SK-N-SH (cell line): ENCODE measurements around the gene AGAP9. TPM values are rescaled to one million over a fixed set of nuclear protein-coding genes. Genes with fewer than 3 reads are reported as not detected.
"Not testable (repeated sequence)": the region's sequence is repeated elsewhere in the genome, so short reads cannot be mapped to it uniquely, and the experiment has no call there.

ENCODE experiments used
- CTCF ChIA-PET: fragments of 300-600, 350-600 bp; formaldehyde crosslinking; extraction: SDS; loops from one replicate; lab custom pipeline; 2021; lab: Yijun Ruan, JAX
- POLR2A ChIA-PET: fragments of 350-600 bp; sonication (Branson Sonifier 250); formaldehyde crosslinking; extraction: SDS; loops from one replicate; lab custom pipeline; 2020; ENCODE audit warnings: antibody characterized with exemption, inconsistent platforms; lab: Yijun Ruan, JAX
- DNase-seq: peaks from one replicate; pipeline ENCODE4 v3.0.0; 2012
- H2AFZ ChIP-seq: fragments of 200-600 bp; sonication (generic); 2 replicates; pipeline ENCODE4 v1.8.1; 2016; ENCODE audit warnings: antibody characterized with exemption, mild to moderate bottlenecking, low read depth
- H3F3A ChIP-seq: fragments of 200-600 bp; sonication (generic); replicated peaks from 2 replicates; pipeline ENCODE3; 2016; ENCODE audit warnings: antibody characterized with exemption, mild to moderate bottlenecking; ENCODE audit not compliant: insufficient read depth
- H3K27ac ChIP-seq, 2 experiments: fragments of 200-500 bp in 1 of 2; fragments of 200-600 bp in 1 of 2; sonication (Bioruptor generic) in 1 of 2; sonication (generic), shearing (Covaris generic) in 1 of 2; 2 replicates each; pipeline versions ENCODE4 v1.5.1 to v1.6.1; 2014 to 2016; ENCODE audit warnings: low read depth in 2 of 2, inconsistent platforms in 1 of 2, low read length in 1 of 2, mild to moderate bottlenecking in 1 of 2, mixed read lengths in 1 of 2
- H3K27me3 ChIP-seq: fragments of 200-600 bp; sonication (generic), shearing (Covaris generic); 2 replicates; pipeline ENCODE4 v1.6.1; 2016; ENCODE audit warnings: mixed run types; ENCODE audit not compliant: insufficient read depth
- H3K36me3 ChIP-seq, 2 experiments: fragments of 200-500 bp in 1 of 2; fragments of 200-600 bp in 1 of 2; sonication (Bioruptor generic) in 1 of 2; sonication (generic) in 1 of 2; replicated peaks in 1 of 2; 2 replicates each; pipeline versions ENCODE3 to v1.5.1; 2014 to 2016; ENCODE audit warnings: low read length in 1 of 2, mild to moderate bottlenecking in 1 of 2; ENCODE audit not compliant: insufficient read depth in 2 of 2, control insufficient read depth in 1 of 2
- H3K4me1 ChIP-seq, 2 experiments: fragments of 200-500 bp in 1 of 2; fragments of 200-600 bp in 1 of 2; sonication (Bioruptor generic) in 1 of 2; sonication (generic), shearing (Covaris generic) in 1 of 2; 2 replicates each; pipeline versions ENCODE4 v1.5.1 to v1.6.1; 2014 to 2016; ENCODE audit warnings: low read depth in 1 of 2, low read length in 1 of 2, mixed run types in 1 of 2; ENCODE audit not compliant: insufficient read depth in 2 of 2, control insufficient read depth in 1 of 2
- H3K4me2 ChIP-seq: fragments of 200-600 bp; sonication (generic), shearing (Covaris generic); 2 replicates; pipeline ENCODE4 v1.6.1; 2017; ENCODE audit warnings: mixed run types
- H3K4me3 ChIP-seq, 2 experiments: fragments of 200-500 bp in 1 of 2; fragments of 200-600 bp in 1 of 2; sonication (Bioruptor generic) in 1 of 2; sonication (generic), shearing (Covaris generic) in 1 of 2; 2 replicates each; pipeline versions ENCODE4 v1.5.1 to v1.8.1; 2014 to 2016; ENCODE audit warnings: low read depth in 2 of 2, inconsistent platforms in 1 of 2, low read length in 1 of 2, mild to moderate bottlenecking in 1 of 2, mixed read lengths in 1 of 2, moderate library complexity in 1 of 2
- H3K79me2 ChIP-seq: fragments of 200-600 bp; sonication (generic); 2 replicates; pipeline ENCODE4 v1.8.1; 2017; ENCODE audit warnings: mild to moderate bottlenecking; ENCODE audit not compliant: insufficient read depth
- H3K9ac ChIP-seq: fragments of 200-600 bp; sonication (generic); 2 replicates; pipeline ENCODE4 v1.6.1; 2017; ENCODE audit warnings: mixed run types
- H3K9me2 ChIP-seq: fragments of 200-600 bp; sonication (generic); 2 replicates; pipeline ENCODE4 v1.6.1; 2017; ENCODE audit warnings: mixed run types
- H3K9me3 ChIP-seq: fragments of 200-600 bp; sonication (generic); 2 replicates; pipeline ENCODE4 v1.6.1; 2017; ENCODE audit warnings: mixed run types, mild to moderate bottlenecking, moderate library complexity
- H4K20me1 ChIP-seq: fragments of 200-600 bp; sonication (generic); 2 replicates; pipeline ENCODE4 v1.6.1; 2017; ENCODE audit warnings: mild to moderate bottlenecking, mixed run types; ENCODE audit not compliant: insufficient read depth
- WGBS: methylation state at CpG from one replicate; pipeline ENCODE4 v1.1.6; 2017; ENCODE audit warnings: low lambda C conversion rate; 5-methylcytosine and 5-hydroxymethylcytosine counted together
- polyA plus RNA-seq, 3 experiments: library from polyadenylated mRNA; depleted of rRNA; stranded (reverse); fragments of >200 nt; gene quantifications; 2 replicates each; pipeline ENCODE4 v1.2.3, GENCODE V29; 2012

The AGAP9 gene
- polyA plus RNA-seq, 1 of the 3 experiments (the other 2 are of a cell fraction) = 9.1 TPM

DNA sequence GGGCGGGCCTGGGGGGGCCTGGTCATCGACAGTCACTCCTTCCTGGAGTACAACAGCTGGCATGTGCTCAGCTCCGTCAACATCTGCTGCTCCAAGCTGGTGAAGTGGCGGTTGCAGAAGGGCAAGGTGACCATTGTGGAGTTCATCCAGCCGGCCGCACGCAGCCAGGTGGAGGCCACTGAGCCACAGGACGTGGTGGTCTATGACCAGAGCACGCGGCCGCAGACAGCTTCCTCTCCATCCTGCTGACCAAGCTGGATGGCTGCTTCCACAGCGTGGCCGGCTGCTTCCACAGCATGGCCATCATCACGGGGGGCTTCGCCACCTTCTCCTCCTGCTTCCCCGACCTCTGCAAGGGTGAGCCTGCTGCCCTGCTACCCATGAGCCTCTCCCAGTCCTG, 40.9 kb upstream of the AGAP9 start:
- CTCF ChIA-PET, H3K27ac ChIP-seq, H3K4me3 ChIP-seq, H3K79me2 ChIP-seq, H3K4me1 ChIP-seq, H3F3A ChIP-seq, H3K9me3 ChIP-seq, DNase-seq, H3K27me3 ChIP-seq, H3K36me3 ChIP-seq, POLR2A ChIA-PET, H4K20me1 ChIP-seq, H3K9me2 ChIP-seq, H2AFZ ChIP-seq, H3K4me2 ChIP-seq, H3K9ac ChIP-seq: not testable (repeated sequence)
- WGBS = no CpG with 5 or more reads among the region's 16 CpGs

DNA sequence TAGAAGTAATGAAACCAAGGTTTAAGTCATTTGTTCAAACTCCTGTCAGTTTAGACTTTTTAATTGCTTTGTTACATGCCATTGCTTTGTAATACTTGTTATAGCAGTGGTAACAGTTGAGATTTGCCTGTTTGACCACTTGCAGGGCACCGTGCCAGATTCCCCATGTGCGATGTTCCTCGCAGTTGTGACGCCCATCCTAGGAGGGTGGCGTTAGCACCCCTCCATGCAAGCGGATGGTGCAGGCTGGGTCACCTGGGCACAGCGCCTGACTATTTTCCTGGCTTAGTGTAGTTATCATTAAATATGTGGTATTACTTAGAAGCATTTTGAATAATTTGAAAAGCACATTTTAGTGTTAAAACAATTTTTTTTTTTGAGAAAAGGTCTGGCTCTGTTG, 37.0 kb upstream of the AGAP9 start:
- H3K4me3 ChIP-seq, H3K79me2 ChIP-seq, DNase-seq, H3F3A ChIP-seq, POLR2A ChIA-PET, H3K4me1 ChIP-seq, CTCF ChIA-PET, H4K20me1 ChIP-seq, H3K27ac ChIP-seq, H3K27me3 ChIP-seq, H2AFZ ChIP-seq, H3K4me2 ChIP-seq, H3K9me3 ChIP-seq, H3K9ac ChIP-seq, H3K36me3 ChIP-seq, H3K9me2 ChIP-seq: not testable (repeated sequence)
- WGBS = 95% methylated on average over 2 of the region's 7 CpGs

DNA sequence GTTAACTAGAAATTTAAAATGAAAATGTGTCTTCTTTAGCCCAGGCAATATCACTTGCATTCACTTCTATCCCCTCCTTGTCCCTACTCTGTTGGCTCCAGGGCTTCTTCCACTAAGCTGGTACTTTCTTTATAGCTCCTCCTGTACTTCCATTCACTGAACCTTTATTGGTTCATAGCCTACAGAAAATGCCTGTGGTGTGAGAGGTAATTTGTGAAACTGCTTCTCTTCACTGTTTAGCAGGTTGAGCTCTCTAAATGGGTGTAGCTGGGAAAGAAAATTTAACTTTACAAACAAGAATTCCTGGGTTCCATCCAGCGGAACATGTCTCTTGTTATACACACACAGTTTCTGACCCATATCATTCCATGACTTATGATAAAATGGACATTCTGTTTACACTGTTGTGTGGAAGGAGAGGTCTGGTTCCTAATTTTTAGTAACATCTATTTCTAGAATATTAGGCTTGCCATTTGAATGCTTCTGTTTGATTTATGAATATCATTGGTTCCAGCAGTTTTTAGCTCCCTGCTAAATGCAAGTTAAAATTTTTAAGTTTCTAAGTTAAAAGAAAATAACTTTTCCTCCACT, 36.4 kb upstream of the AGAP9 start:
- POLR2A ChIA-PET, H3K79me2 ChIP-seq, H3K9me2 ChIP-seq, H3K36me3 ChIP-seq, H3K9ac ChIP-seq, H3K27me3 ChIP-seq, H3F3A ChIP-seq, H3K9me3 ChIP-seq, H3K4me1 ChIP-seq, H3K4me3 ChIP-seq, H3K4me2 ChIP-seq, H3K27ac ChIP-seq, DNase-seq, H4K20me1 ChIP-seq, CTCF ChIA-PET, H2AFZ ChIP-seq: not testable (repeated sequence)
- WGBS = 100% methylated on average over 1 of the region's 1 CpG

DNA sequence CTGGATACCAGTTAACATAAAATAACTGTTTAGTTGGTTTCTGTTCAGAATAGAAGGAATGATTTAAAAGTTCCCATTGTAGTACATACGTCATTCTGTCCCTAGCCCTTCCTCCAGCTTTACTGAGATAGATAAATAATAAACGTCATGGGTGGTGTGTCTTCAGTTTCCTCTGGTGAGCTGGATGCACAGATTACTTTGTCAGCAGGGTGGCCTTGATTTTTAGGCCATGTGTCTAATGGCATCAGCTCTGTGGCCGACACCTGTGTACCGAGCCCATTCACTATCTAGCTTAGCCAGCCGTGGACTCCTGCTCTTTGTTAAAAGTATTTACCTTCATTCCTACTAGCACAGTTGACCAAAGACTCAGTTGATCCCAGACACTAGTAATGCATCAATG, 34.7 kb upstream of the AGAP9 start:
- H3K4me1 ChIP-seq, H4K20me1 ChIP-seq, H3K9me2 ChIP-seq, H3K9me3 ChIP-seq, CTCF ChIA-PET, DNase-seq, H2AFZ ChIP-seq, H3K4me3 ChIP-seq, H3F3A ChIP-seq, H3K27me3 ChIP-seq, POLR2A ChIA-PET, H3K79me2 ChIP-seq, H3K36me3 ChIP-seq: not testable (repeated sequence)
- WGBS = 70% methylated on average over 5 of the region's 5 CpGs
- H3K4me2 ChIP-seq = 0 out of 2 replicates have a peak overlapping the region, but pooled peaks have one; percentile 10
- H3K9ac ChIP-seq = peak overlapping the region; percentile 42
- H3K27ac ChIP-seq = peak overlapping the region in 1 of 2 experiments; percentile 78; a peak in 3 of 4 replicates
